GM12891 (cell line): ENCODE results near the gene TMEM135.

ENCODE experiments used
- POLR2A ChIP-seq: IDR thresholded peaks from 2 replicates; pipeline ENCODE4 v1.6.1; 2011; ENCODE audit warnings: low read depth, low read length, control low read depth
- POLR2AphosphoS5 ChIP-seq: IDR thresholded peaks from 2 replicates; pipeline ENCODE4 v1.6.1; 2011; ENCODE audit warnings: low read depth, low read length, control low read depth
- SPI1 ChIP-seq: IDR thresholded peaks from 2 replicates; pipeline ENCODE4 v1.6.1; 2011; ENCODE audit warnings: low read depth, low read length, control low read depth

DNA sequence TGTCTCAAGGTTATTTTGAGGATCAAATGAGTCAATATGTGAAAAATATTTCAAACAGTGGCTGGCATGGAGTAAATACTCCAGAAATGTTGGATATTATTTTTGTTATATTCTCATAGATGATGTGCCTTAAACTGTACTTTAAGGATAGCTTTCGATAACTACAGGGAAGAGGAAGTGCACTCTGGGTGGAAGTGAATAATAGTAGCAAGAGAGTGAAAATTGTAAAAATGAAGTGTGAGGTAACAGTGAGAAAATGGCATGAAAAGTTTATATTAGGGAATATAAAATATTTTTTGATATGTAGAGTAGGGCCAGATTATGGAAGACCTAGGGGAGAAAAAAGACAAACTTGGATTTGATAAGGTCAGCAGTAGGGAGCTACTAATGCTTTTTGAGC, 258.9 kb downstream of the TMEM135 start:
- TF ChIP-seq POLR2AphosphoS5 (no peak), SPI1 (no peak), POLR2A (no peak)
